NCI-H446 treated with DMSO at 0.1 percent for 48 hours (cell line): ENCODE results near the gene CNDP1.
"Not testable (repeated sequence)": the region's sequence is repeated elsewhere in the genome, so short reads cannot be mapped to it uniquely, and the experiment has no call there.

Experiments used
- DNase-seq: peaks from one replicate; lab custom pipeline; 2025; lab: John Stamatoyannopoulos, UW

CNDP1 gene

DNA sequence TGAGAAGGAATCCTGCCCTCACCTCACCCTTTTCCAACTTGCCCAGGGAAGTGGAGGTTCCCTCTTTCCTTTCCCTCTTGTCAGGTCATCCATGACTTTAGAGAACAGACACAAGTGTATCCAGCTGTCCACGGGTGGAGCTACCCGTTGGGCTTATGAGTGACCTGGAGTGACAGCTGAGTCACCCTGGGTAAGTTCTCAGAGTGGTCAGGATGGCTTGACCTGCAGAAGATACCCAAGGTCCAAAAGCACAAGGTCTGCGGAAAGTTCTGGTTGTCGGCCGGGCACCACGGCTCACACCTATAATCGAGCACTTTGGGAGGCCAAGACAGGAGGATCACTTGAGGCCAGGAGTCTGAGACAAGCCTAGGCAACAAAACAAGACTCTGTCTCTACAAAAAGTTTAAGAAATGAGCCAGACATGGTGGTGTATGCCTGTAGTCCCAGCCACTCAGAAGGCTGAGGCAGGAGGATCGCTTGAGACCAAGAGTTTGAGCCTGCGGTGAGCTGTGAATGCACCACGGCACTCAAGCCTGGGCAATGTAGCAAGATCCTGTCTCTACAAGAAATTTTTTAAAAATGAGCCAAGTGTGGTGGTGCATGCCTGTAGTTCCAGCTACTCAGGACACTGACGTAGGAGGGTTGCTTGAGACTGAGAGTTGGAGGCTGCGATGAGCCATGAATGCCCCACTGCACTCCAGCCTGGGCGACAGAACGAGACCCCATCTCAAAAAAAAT, 14.0 kb upstream of the CNDP1 start:
- DNase-seq = no peak

DNA sequence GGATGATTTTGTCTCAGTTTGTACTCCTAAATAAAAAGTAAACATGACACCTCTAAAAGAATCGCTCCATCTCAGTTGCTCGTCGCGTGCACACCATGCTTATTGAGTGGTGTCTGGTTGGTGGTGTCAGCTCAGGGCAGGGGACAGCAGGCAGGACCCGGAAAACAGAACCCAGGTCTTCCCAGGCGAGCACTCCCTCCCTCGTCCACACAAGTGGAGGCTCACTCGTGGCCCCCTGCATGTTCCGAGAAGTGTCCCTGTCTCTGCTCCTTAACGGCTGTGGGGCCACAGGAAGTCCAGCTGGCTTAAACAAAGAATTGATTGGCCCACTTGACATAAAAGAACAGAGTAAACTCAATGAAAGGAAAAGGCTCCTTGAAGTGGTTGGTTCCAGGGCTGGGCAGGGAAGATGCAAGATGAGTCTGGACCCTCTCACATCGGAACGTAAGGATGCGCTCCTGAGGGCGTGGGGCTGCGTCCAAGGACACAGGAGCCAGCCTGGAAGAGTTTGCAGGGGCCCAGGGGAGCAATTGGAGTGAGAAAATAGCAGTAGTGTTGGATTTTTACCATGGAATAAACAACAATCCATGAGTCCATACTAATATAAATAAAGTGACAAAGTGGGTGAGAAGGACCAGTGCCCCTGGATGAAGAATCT, 13.1 kb upstream of the CNDP1 start:
- DNase-seq = no peak

DNA sequence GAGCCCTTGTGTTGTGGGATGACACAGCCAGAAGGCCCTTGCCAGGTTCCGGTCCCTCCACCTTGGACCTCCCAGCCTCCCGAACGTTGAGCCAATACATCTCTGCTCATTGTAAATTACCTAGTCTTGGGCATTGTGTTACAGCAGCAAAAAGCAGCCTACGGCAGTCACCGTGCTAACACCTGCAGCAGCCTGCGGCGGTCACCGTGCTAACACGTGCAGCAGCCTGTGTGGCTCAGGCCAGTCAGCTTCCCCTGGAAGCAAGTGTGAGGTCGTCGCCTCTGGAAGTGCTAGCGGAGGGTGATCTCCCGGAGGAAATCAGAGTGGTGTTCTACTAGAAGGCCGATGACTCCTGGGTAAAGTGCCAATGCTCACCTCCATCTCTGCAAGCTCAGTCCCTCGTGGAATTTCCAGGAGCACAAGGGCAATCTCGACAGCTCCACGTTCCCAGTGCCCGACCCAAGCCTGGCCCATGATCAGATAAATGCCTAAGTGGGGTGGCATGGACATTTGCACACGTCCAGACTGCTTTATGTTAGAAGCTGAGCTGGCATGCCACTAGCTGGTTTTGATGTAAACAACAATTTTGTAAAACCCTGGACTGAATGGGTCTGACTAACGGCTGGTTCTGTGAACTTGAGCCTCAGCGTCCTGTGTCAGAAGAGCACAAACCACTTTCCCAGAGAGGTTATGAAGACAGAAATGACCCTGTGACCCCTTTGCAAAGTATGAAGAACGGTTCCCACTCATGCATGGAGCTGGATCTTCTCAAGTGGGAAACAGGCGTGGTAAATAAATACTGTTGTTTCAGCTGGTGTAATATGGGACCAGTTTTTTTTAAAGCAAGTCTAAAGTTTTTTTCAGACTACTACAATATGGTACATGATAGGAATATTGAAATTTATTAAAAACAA, 11.4 kb upstream of the CNDP1 start:
- DNase-seq = no peak

DNA sequence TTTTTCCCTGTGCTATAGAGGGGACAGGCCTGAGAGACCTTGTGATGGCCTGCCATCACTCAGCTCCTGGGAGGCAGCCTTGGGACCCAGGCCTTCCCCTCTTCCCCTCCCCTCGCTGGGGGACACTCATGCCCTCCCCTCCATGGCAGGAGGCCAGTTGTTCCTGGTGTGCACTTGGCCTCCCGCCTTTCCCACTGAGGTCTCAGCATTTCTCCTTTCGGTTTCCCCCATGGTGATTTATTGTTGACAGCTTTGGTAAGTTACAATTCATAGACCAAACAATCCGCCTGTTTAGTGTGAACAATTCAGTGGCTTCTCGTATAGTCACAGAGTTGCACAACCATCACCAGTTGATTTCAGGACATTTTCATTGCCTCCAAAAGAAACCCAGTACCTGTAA, 10.2 kb upstream of the CNDP1 start:
- no peak for DNase-seq

DNA sequence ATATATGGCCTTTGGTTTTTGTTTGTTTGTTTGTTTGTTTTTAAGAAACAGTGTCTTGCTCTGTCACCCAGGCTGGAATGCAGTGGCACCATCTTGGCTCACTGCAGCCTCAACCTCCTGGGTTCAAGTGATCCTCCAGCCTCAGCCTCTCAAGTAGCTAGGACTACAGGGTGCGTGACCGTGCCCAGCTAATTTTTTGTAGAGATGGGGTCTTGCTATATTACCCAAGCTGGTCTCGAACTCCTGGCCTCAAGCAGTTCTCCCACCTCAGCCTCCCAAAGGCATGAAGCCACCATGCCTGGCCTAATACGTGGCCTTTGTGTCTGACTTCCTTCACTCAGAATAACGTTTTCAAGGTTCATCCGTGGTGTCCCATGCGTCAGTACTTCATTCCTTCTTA, 9.4 kb upstream of the CNDP1 start:
- not testable (repeated sequence) for DNase-seq

DNA sequence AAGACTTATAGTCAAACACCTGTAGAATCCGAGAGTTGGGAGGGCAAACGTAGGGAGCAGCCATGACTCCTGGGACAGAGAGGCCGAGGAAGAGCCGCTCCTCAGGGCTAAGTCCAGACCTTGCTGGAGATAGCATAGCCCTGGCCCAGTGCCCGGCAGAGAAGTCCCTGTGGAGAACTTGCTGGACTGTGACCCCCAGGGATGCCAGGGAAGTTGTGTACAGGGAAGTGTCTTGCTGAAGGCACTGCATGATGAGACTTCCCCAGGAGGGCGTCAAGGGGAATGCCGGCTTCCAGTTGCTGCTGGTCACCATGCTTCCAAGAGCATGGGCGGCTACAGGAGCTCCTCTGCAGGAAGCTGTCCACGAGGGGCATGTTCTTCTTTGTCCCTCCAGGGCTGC, 8.6 kb upstream of the CNDP1 start:
- no peak for DNase-seq

DNA sequence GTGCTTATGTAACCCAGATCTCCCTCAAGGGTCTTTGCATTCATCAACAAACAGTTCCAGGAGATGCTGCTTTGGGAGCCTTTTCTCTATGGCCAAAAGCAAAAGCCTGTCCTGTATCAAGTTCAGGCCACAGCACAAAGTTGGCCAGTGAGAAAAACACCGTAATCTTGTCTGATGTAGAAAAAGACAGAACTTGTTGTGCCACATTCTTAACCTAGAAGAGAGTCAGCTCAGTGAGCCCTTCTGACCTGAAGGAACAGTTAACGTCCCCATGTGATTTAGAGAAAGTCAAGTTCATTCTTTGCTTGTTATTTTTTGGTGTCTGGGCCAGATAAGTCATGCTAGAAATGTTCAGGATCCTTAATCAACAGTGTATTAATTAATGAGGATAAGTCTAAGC, 7.8 kb upstream of the CNDP1 start:
- DNase-seq = no peak

DNA sequence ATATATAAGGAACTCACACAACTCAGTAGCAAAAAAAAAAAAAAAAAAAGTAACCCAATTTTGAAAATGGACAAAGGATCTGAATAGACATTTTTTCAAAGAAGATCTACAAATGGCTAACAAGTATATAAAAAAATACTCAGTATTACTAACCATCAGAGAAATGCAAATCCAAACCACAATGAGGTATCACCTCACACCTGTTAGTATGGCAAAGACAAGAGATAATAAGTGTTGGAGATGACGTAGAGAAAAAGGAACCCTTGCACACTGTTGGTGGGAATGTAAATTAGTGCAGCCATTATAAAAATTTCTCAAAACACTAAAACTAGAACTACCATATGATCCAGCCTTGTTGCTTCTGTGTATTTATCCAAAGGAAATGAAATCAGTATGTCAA, 5.8 kb upstream of the CNDP1 start:
- DNase-seq = no peak

DNA sequence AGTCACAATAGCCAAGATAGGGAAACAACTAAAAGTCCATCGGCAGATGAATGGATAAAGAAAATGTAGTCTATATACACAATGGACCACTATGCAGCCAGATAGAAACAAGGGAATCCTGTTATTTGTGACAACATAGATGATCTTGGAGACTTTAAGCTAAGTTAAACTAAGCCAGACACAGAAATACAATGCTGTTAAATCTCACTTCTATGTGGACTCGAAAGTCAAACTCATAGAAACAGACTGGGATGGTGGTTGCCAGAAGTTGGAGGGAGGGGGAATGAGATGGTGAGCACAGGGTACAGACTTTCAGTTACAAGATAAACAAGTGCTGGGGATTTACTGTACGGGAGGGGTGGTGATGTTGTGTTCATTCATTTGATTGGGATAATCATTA, 5.4 kb upstream of the CNDP1 start:
- no peak for DNase-seq

DNA sequence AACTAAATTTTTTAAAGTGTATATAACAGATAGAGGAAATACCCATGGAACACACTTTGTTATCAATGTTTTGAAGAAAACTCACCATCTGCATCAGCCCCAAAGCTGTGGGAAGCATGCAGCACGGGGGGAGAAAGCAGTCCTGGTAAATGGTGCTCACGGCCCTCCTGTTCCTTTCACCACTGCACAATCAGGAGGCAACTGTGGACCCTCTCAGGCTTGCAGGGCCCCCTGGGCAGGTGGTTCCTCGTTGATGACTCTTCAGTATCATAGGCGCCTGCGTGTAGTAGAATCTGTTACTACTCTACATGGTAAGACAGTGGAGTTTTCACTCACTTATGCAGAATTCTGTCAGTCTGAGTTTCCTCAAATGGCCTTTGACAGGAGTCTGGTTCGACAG, 4.9 kb upstream of the CNDP1 start:
- no peak for DNase-seq

DNA sequence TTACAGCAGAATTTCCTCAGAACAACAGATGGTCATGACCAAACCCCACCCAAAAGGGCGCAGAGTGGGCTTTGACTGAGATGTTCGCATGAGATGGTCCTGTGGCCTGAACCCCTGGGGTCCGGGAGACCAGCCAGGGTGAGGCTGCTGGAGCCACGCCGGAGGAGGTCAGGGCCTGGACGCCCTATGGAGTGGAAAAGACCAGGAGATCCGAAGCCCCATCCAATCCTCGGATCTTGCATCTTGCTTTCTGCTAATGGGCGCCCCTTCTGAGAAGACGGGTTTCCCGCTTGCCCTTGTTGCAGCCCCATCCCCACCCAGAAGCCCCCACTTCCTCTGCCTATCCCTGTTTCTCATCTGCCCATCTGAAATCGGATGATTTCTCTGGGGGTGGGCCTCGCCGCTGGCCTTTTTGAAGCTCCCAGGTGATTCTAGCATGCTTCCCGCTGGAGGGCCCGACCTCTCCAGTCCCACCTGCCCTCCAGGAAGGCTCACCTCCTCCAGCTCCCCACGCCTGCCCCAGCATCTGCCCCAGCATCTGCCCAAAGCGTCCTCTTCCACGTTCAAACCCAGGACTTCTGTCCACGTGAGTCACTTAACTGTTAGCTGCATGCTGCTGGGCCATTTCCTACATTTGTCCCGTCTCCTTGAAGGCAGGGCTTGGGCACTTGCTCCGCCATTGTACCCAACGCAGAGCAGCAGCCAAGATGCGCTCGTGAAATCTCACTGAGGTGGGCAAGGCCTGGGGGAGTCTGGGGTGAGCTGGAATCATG, 4.3 kb upstream of the CNDP1 start:
- DNase-seq = no peak

DNA sequence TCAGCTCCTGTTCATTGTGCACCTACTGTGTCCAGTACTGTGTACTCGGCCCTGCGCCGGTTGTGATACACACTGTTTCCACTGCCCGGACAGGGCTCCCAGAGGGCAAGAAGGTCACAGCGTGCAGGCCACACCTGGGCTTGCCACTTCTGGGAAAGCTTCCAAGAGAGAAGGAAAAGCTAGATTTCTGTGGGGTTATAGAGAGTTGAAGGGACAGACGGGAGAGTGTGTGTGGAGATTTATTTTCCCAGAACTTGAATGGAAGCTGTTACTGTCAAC, 3.8 kb upstream of the CNDP1 start:
- no peak for DNase-seq

DNA sequence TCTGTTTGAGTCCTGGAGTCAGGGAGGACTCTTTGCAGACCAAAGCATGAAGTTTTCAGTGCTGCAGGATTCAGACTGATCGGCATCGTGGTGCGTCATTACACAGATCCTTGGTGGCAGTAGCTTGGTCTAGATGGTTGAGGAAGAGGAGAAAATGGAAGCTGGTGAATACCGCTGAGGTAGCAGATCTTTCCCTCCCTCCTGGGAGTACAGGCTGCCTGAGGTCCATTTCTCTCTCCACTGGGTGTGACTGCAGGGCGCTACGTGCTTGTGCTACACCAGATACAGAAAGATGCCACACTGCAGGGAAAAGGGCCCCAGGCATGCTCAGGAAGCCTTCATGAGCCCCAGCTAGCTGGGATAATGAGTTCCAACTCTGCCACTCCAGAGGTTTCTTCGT, 3.3 kb upstream of the CNDP1 start:
- DNase-seq = no peak

DNA sequence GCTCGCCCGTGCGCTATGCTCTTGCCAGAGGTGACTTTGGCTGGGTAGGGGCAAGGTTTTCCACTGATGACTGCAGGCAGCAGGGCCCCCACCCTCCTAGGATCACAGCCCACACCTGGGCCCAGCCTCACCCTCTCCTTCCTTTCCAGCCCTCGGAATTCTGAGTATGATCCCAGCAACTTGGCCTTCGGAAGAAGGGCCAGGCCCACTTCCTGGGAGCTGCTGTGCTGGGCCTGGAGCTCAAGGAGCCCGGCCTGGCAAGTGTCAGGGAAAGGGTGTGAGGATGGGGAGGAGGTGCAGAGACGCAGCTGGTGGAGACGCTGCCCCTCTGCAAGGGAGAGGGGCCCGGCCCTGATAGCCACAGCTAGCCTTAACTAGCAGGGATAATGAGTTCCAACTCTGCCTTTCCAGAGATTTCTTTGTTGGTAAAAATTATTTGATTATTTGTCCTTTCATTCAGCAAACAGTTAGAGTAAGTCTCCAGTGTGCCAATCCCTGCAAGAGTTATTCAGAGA, 1.7 kb upstream of the CNDP1 start:
- DNase-seq = no peak

DNA sequence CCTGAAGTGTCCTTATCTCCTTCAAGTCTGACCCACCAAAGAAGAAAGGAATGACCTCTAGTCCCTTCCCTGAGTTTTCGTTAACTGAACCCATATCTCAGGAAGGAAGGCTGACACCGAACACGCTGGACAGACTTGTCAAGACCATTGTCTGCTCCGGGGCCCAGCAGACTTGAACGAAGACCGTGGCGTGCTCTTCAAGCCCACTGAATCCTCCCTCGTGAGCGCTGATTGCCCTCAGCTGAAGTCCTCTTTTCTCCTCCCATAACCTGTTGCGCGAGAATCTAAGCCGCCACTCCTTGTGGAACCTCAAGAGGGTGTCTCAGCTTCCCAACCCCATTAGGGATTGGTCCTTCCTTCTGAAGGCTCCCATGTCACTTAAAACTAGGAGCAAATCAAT, 634 bp upstream of the CNDP1 start:
- DNase-seq = no peak

DNA sequence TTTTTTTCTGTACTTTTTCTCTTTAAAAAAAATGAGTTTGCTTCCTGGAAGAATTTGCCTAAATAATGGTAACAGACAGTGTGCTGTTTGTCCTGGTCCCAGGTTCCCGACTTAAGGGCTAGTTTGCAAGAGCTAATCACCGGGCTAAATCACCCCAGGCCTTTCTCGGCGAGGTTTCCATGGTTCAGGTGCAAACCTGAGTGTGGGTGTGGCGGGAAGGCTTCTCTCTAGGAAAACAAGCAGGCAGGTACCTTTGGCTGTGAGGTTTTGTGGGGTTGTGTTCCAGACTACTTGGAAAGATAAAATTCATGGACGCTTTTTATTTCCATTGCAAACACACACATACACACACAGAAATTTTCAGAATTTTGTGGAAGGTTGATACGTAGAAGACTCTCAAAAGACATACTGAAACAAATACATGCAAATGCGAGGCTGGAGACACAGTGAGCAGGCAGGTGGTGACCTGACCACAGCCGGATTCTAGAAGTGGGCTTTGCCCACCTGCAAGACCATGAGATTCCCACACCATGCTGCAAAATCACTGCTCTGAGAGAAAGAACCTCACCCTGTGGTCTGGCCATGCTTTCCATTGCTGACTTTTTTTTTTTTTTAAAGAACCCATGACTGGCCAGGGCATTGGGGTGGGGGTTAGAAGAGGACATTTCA, 815 bp downstream of the CNDP1 start:
- DNase-seq = no peak

DNA sequence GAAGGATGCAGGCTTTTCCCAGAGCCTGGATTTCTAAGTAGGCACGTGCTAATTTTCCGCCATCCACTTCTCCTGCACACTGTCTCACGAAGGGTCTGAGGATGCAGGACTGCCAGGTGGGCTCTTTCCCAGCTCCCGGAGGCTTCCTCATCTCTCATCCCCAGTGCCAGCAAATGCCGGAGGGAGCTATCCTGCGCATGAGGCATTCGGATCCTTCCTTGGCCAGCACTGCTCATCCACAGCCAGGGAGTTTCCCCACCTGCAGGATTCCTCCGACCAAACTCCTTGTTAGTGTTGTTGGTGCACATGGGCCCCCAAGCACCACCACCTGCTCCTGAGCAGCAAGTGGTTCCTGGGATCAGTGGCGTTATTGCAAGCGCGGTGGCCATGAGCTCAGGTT, 5.0 kb downstream of the CNDP1 start:
- no peak for DNase-seq

DNA sequence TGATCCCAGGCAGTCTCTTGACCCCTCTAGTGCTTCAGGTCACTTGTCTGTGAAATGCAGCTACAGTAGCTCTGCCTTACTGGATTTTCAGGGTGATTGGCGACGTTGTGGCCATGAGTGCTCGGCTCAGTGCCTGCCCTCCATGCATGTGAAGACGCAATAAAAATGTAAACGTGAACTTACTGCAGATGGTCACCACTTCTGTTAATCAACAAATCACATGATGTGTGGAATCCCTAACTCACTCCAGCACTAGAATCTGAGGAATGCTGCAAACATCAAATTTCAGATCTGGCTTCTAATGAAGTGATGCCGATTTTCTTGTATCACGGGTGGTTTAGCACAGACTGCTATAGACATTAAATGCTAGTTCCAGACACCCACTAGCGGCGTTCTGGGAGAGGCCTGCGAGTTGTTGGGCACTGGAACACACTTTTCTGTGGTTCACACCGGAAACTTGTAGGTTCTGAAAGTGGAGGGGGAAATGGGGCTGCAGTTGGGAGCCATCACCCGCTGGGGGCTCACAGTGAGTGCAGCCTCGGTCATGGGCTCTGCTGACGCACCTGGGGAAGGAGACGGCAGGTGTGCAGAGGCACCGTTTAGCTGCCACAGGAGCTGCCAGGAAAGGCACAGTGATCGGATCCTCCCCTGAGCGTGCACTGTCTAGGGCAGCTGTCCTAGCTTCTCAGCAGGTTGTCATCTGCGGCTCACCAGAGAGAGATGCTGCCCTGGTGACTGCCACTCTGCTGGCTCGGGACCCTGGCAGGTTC, 6.5 kb downstream of the CNDP1 start:
- no peak for DNase-seq

DNA sequence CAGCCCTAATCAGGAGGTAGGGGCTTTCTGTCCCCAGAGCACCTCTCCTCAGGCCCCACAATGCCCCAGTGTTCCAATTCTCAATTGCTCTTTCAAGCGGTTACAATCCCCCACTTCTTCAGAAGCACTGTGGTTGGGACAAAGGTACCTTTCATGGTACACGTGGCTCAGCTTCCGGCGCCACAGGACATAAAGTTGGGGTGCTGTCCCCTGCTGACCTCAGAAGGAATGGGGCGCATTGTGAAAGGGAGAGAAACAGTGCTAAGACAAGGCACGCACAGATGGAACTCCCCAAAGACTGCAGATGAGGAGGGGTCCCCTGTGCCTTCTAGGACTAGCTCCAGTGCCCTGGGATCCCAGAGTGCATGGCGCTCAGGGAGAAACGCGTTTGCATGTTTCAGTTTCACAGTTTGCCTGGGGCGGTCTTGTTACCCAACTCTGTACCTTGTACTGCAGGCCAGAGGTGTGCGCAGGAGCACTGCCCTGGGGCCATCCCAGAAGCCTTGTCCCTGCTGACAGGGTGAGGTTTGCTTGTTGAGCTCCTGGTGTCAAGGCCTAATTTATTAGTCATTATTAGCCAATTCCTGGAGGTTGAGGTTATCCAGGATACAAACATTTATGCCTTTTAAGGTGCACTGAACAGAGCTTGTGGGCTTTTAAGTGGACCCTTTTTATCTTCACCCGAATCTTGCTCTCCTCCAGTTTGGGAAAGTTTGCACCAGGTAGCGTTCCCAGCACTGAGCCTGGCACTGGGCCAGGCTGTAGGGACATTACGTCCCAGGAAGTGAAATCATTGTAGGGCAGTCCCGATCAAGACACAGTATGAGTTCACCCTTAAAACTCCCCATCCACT, 7.6 kb downstream of the CNDP1 start:
- no peak for DNase-seq

DNA sequence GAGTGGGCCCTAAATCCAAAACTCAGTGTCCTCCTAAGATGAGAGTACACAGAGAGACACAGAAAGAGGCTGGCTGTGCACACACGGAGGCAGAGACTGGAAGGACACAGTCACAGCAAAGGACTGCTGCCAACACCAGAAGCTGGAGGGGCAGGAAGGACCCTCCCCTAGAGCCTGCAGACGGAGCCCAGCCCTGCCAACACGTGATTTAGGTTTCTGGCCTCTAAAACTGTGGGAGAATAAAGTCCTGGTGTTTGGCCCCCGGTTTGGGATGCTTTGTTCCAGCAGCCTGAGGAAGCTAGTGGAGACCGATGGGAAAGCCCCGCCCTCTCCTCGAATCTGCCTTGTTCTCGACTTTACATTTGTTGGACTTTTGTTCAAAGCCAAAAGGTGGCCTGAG, 10.6 kb downstream of the CNDP1 start:
- no peak for DNase-seq
